GM12878 (cell line): ENCODE results near the gene FAM219A. TPM values are rescaled to one million over a fixed set of nuclear protein-coding genes. Genes with fewer than 3 reads are reported as not detected.

ENCODE experiments used
- ATAC-seq: fragments of 200-7000 bp; cut with Tn5 transposase; 3 replicates; pipeline ENCODE4 v1.9.1; 2020; ENCODE audit warnings: mild to moderate bottlenecking, moderate library complexity
- BruUV-seq: library from RNA; stranded (reverse); fragments of 400-500 nt; replicated peaks from 2 replicates; lab custom pipeline; 2021; lab: Mats Ljungman, UMichigan
- CTCF ChIA-PET: fragments of 300-600 bp; sonication (Branson Sonifier 250); formaldehyde crosslinking; extraction: SDS; loops from one replicate; lab custom pipeline; 2021; ENCODE audit warnings: inconsistent platforms; lab: Yijun Ruan, JAX
- POLR2A ChIA-PET: fragments of 350-600 bp; formaldehyde crosslinking; extraction: SDS; loops from one replicate; lab custom pipeline; 2021; ENCODE audit warnings: inconsistent platforms; lab: Charles Lee
- RAD21 ChIA-PET: fragments of 300-600 bp; sonication (Branson Sonifier 250); formaldehyde crosslinking; loops from one replicate; lab custom pipeline; 2023; ENCODE audit warnings: antibody characterized with exemption; ENCODE audit not compliant: unreplicated experiment; lab: Charles Lee
- SMC1A ChIA-PET: fragments of 300-600 bp; sonication (Branson Sonifier 250); formaldehyde crosslinking; loops from one replicate; lab custom pipeline; 2023; ENCODE audit not compliant: unreplicated experiment, uncharacterized antibody; lab: Charles Lee
- DNase-seq: peaks from one replicate; pipeline ENCODE4 v3.0.0-alpha.2; 2011; ENCODE audit warnings: low read depth, low spot score
- FAIRE-seq: peaks from 3 replicates; lab custom pipeline; 2011; peaks lifted over from hg19 to GRCh38; lab: Jason Lieb, UNC
- H2AFZ ChIP-seq: 2 replicates; pipeline ENCODE4 v1.6.0; 2011; ENCODE audit warnings: low read depth, low read length, control low read depth; ENCODE audit not compliant: control insufficient read depth
- H3K27ac ChIP-seq: 2 replicates; pipeline ENCODE4 v1.5.1; 2011; ENCODE audit warnings: control low read depth; ENCODE audit not compliant: control insufficient read depth, insufficient read depth
- H3K27me3 ChIP-seq, 2 experiments: replicated peaks in 1 of 2; 2 replicates each; pipeline versions ENCODE4 v1.6.0 to v1.6.1; 2011; ENCODE audit warnings: low read length in 1 of 2; ENCODE audit not compliant: control insufficient read depth in 2 of 2, insufficient read depth in 2 of 2
- H3K36me3 ChIP-seq, 2 experiments: 2 replicates each; pipeline ENCODE4 v1.5.1; 2011; ENCODE audit warnings: low read length in 1 of 2; ENCODE audit not compliant: control insufficient read depth in 2 of 2, insufficient read depth in 2 of 2
- H3K4me1 ChIP-seq: 2 replicates; pipeline ENCODE4 v1.6.1; 2011; ENCODE audit warnings: mild to moderate bottlenecking, low read length, moderate library complexity, mixed read lengths; ENCODE audit not compliant: control insufficient read depth, insufficient read depth
- H3K4me2 ChIP-seq: 2 replicates; pipeline ENCODE4 v1.6.0; 2011; ENCODE audit warnings: control low read depth; ENCODE audit not compliant: control insufficient read depth, insufficient read depth
- H3K4me3 ChIP-seq: fragments of 200-600 bp; sonication (generic); 2 replicates; pipeline ENCODE4 v1.5.1; 2016
- H3K79me2 ChIP-seq: 2 replicates; pipeline ENCODE4 v1.6.0; 2011; ENCODE audit warnings: low read length; ENCODE audit not compliant: control insufficient read depth, insufficient read depth
- H3K9ac ChIP-seq: 2 replicates; pipeline ENCODE4 v1.8.0; 2011; ENCODE audit warnings: low read length, control low read depth, mixed read lengths; ENCODE audit not compliant: control insufficient read depth, insufficient read depth
- H3K9me3 ChIP-seq: replicated peaks from 3 replicates; pipeline ENCODE4 v1.5.1; 2011; ENCODE audit warnings: mild to moderate bottlenecking, low read length; ENCODE audit not compliant: control insufficient read depth, insufficient read depth
- H4K20me1 ChIP-seq: 2 replicates; pipeline ENCODE4 v1.6.0; 2011; ENCODE audit not compliant: control insufficient read depth, insufficient read depth
- DPF2 ChIP-seq: fragments of 450-650 bp; IDR thresholded peaks from 2 replicates; pipeline ENCODE4 v1.6.1; 2017; ENCODE audit warnings: mild to moderate bottlenecking
- E2F4 ChIP-seq: IDR thresholded peaks from 2 replicates; pipeline ENCODE4 v1.6.1; 2012; ENCODE audit warnings: low read depth, low read length, improper control_type of control experiment
- EGR1 ChIP-seq, 2 experiments: IDR thresholded peaks; 1 replicate in 1 of 2; 2 replicates in 1 of 2; pipeline ENCODE4 v1.6.1; 2011 to 2012; ENCODE audit warnings: low read depth in 2 of 2, low read length in 2 of 2, borderline replicate concordance in 1 of 2, mild to moderate bottlenecking in 1 of 2, moderate library complexity in 1 of 2
- FOS ChIP-seq: IDR thresholded peaks from 3 replicates; pipeline ENCODE4 v1.6.1; 2011; ENCODE audit warnings: borderline replicate concordance; ENCODE audit not compliant: insufficient read length; ENCODE audit errors: extremely low read depth
- HDAC6 ChIP-seq: fragments of 200-600 bp; sonication (generic); IDR thresholded peaks from one replicate; pipeline ENCODE4 v1.8.0; 2017; ENCODE audit warnings: antibody characterized with exemption; ENCODE audit not compliant: unreplicated experiment
- MEF2B ChIP-seq: fragments of 450-650 bp; IDR thresholded peaks from 2 replicates; pipeline ENCODE4 v1.6.1; 2018; ENCODE audit warnings: mild to moderate bottlenecking, moderate library complexity; ENCODE audit not compliant: partially characterized antibody, poor library complexity, severe bottlenecking
- NFXL1 ChIP-seq: fragments of 450-650 bp; IDR thresholded peaks from 2 replicates; pipeline ENCODE4 v1.6.1; 2017; ENCODE audit warnings: antibody characterized with exemption, mild to moderate bottlenecking, borderline replicate concordance
- NR2C1 ChIP-seq: fragments of 450-650 bp; IDR thresholded peaks from 2 replicates; pipeline ENCODE4 v1.6.1; 2017; ENCODE audit warnings: antibody characterized with exemption, mild to moderate bottlenecking, moderate library complexity
- WGBS: methylation state at CpG from one replicate; pipeline ENCODE4 v1.1.6; 2016; ENCODE audit warnings: low lambda C conversion rate; ENCODE audit not compliant: insufficient replicate concordance, insufficient coverage; ENCODE audit errors: missing lambda C conversion rate; 5-methylcytosine and 5-hydroxymethylcytosine counted together
- in situ Hi-C: fragments of 300-500 bp; cut with MboI; formaldehyde crosslinking; loops from 9 replicates; pipeline ENCODE4 v1.14.3; 2018; ENCODE audit warnings: mixed read lengths
- intact Hi-C: fragments of 100-400 bp; cut with micrococcal nuclease; formaldehyde crosslinking; loops from one replicate; pipeline ENCODE4 v1.14.2; 2022; ENCODE audit not compliant: unreplicated experiment
- polyA plus RNA-seq, 11 experiments: library from polyadenylated mRNA; depleted of rRNA in 4 of 11; unstranded in 6 of 11; stranded (reverse) in 5 of 11; fragments of >200 nt; fragmentation: Nextera tagmentation in 4 of 11; fragmentation: Illumina TruSeq in 1 of 11; extraction: Ambion mirVana in 4 of 11; extraction: Trizol in 1 of 11; gene quantifications; 1 replicate in 1 of 11; 2 replicates in 10 of 11; pipeline versions ENCODE4 v1.2.1 to v1.2.3, GENCODE V29; 2011 to 2016; ENCODE audit warnings: inconsistent platforms in 2 of 11, missing spikeins in 2 of 11, low read depth in 1 of 11
- total RNA-seq, 4 experiments: library from RNA; depleted of rRNA in 3 of 4; stranded (reverse); fragments of >200 nt in 3 of 4; fragmentation: Illumina TruSeq in 1 of 4; extraction: Trizol in 1 of 4; gene quantifications; 2 replicates each; pipeline versions ENCODE4 v1.2.1 to v1.2.3, GENCODE V29; 2013 to 2021

The FAM219A gene
- total and polyA plus RNA-seq, 10 of the 15 experiments (the other 5 are each of a cell fraction or from before 2014, with no cell fraction given): 0.11 to 2.0 (median 0.71) TPM

GRCh38 chr9:34383904-34384303 is 74.5 kb downstream of the FAM219A start:
- Histone ChIP-seq H3K79me2 (no peaks in the 10 kb centered on the region), H3K4me2 (no peak overlapping the region), H3K4me1 (peaks cover 16% of the 10 kb centered on the region), H2AFZ (no peak overlapping the region)
- SMC1A ChIA-PET: no interaction called here
- no peak for FAIRE-seq
- intact Hi-C loops: no loop called here
- TF ChIP-seq DPF2 (no peak), E2F4 (no peak), NFXL1 (no peak), FOS (no peak), HDAC6 (no peak), NR2C1 (no peak)
- TF ChIP-seq, all 136 proteins: peak for 0
- ATAC-seq (no peak), DNase-seq (no peak)
- 63% methylated on average over 4 of the region's 4 CpGs for WGBS
- no peaks in the 10 kb centered on the region for H4K20me1 ChIP-seq
- H3K36me3 ChIP-seq: no peaks in the 10 kb centered on the region
- BruUV-seq: no TSS peak
- in situ Hi-C loops: no loop called here
- CTCF ChIA-PET: no interaction called here
- POLR2A ChIA-PET: no interaction called here
- no peak overlapping the region for H3K27ac ChIP-seq
- H3K9me3 ChIP-seq: no peaks in the 10 kb centered on the region
- RAD21 ChIA-PET: no interaction called here
- peaks cover 5 to 12% of the 10 kb centered on the region in 2 experiments for H3K27me3 ChIP-seq
- no peak overlapping the region for H3K4me3 ChIP-seq
- H3K9ac ChIP-seq: no peak overlapping the region

- ChIA-PET CTCF (no interaction called here), POLR2A (no interaction called here), RAD21 (no interaction called here), SMC1A (no interaction called here)
- Histone ChIP-seq H3K36me3 (no peaks in the 10 kb centered on the region), H3K4me3 (no peak overlapping the region), H3K4me2 (no peak overlapping the region), H4K20me1 (no peaks in the 10 kb centered on the region), H3K27me3 (peaks cover 5 to 12% of the 10 kb centered on the region in 2 experiments), H3K9ac (no peak overlapping the region), H2AFZ (no peak overlapping the region), H3K9me3 (no peaks in the 10 kb centered on the region), H3K4me1 (peaks cover 16% of the 10 kb centered on the region), H3K79me2 (no peaks in the 10 kb centered on the region), H3K27ac (no peak overlapping the region)
- TF ChIP-seq MEF2B: no peak
- no peak for TF ChIP-seq EGR1 (IDR thresholded peaks at IDR 0.05; ENCODE audit: borderline replicate concordance in 1 of 2, low read depth in 2 of 2, low read length in 2 of 2)
- in situ Hi-C loops (no loop called here), intact Hi-C loops (no loop called here)
- FAIRE-seq (no peak), DNase-seq (no peak), ATAC-seq (no peak)
- WGBS: 16% methylated on average over 3 of the region's 3 CpGs
- no TSS peak for BruUV-seq
These were observed 75.5 kb downstream of the FAM219A start for GRCh38 chr9:34382879-34383278.
